ENCODE measurements around the gene SBK2. TPM values are rescaled to one million over a fixed set of nuclear protein-coding genes. Genes with fewer than 3 reads are reported as not detected.

Gene SBK2
- total RNA-seq, 1 donor from 2014 or later: 0.42 TPM

GRCh38 chr19:55549500-55550320, 12.8 kb upstream of the SBK2 start:
- Mint-ChIP-seq H3K27me3 (ENCODE audit: unreplicated experiment) (peaks cover 3% of the 10 kb centered on the region), H3K27ac (ENCODE audit: unreplicated experiment) (peak overlapping the region; percentile 88), H3K36me3 (ENCODE audit: unreplicated experiment) (no peaks in the 10 kb centered on the region), H3K4me3 (ENCODE audit: unreplicated experiment) (peak overlapping the region; percentile 67), H3K9me3 (ENCODE audit: unreplicated experiment) (peaks cover 17% of the 10 kb centered on the region), H3K4me1 (ENCODE audit: low read depth, unreplicated experiment) (peaks cover 21% of the 10 kb centered on the region)
- peak; percentile 77 for DNase-seq
- TF ChIP-seq CTCF (IDR thresholded peaks at IDR 0.05; ENCODE audit: partially characterized antibody, unreplicated experiment): no peak

GRCh38 chr19:55546822-55547614, 10.1 kb upstream of the SBK2 start:
- no peak overlapping the region for H3K4me3 Mint-ChIP-seq (ENCODE audit: unreplicated experiment)
- peaks cover 20% of the 10 kb centered on the region for H3K9me3 Mint-ChIP-seq (ENCODE audit: unreplicated experiment)
- H3K27me3 Mint-ChIP-seq (ENCODE audit: unreplicated experiment): peaks cover 3% of the 10 kb centered on the region
- no peak for DNase-seq
- peaks cover 18% of the 10 kb centered on the region for H3K4me1 Mint-ChIP-seq (ENCODE audit: low read depth, unreplicated experiment)
- no peak overlapping the region for H3K27ac Mint-ChIP-seq (ENCODE audit: unreplicated experiment)
- H3K36me3 Mint-ChIP-seq (ENCODE audit: unreplicated experiment): peaks cover 11% of the 10 kb centered on the region
- no peak for TF ChIP-seq CTCF (IDR thresholded peaks at IDR 0.05; ENCODE audit: partially characterized antibody, unreplicated experiment)

GRCh38 chr19:55546011-55546410, 9.1 kb upstream of the SBK2 start:
- peaks cover 3% of the 10 kb centered on the region for H3K27me3 Mint-ChIP-seq (ENCODE audit: unreplicated experiment)
- H3K36me3 Mint-ChIP-seq (ENCODE audit: unreplicated experiment): peaks cover 16% of the 10 kb centered on the region
- H3K4me3 Mint-ChIP-seq (ENCODE audit: unreplicated experiment): peak overlapping the region; percentile 46
- DNase-seq: no peak
- peaks cover 19% of the 10 kb centered on the region for H3K4me1 Mint-ChIP-seq (ENCODE audit: low read depth, unreplicated experiment)
- H3K27ac Mint-ChIP-seq (ENCODE audit: unreplicated experiment): peak overlapping the region; percentile 55
- peaks cover 24% of the 10 kb centered on the region for H3K9me3 Mint-ChIP-seq (ENCODE audit: unreplicated experiment)
- no peak for TF ChIP-seq CTCF (IDR thresholded peaks at IDR 0.05; ENCODE audit: partially characterized antibody, unreplicated experiment)

- no peak for TF ChIP-seq CTCF (IDR thresholded peaks at IDR 0.05; ENCODE audit: partially characterized antibody, unreplicated experiment)
- H3K36me3 Mint-ChIP-seq (ENCODE audit: unreplicated experiment): peaks cover 16% of the 10 kb centered on the region
- peaks cover 3% of the 10 kb centered on the region for H3K27me3 Mint-ChIP-seq (ENCODE audit: unreplicated experiment)
- H3K4me1 Mint-ChIP-seq (ENCODE audit: low read depth, unreplicated experiment): peaks cover 19% of the 10 kb centered on the region
- H3K9me3 Mint-ChIP-seq (ENCODE audit: unreplicated experiment): peaks cover 24% of the 10 kb centered on the region
- H3K27ac Mint-ChIP-seq (ENCODE audit: unreplicated experiment): peak within 1 kb of the TSS; percentile 73
- DNase-seq: no peak
- peak within 1 kb of the TSS; percentile 59 for H3K4me3 Mint-ChIP-seq (ENCODE audit: unreplicated experiment)
Observed at GRCh38 chr19:55545443-55545842, 8.5 kb upstream of the SBK2 start, which contains the start of gene SBK3. TSS of gene SBK3 (minus strand) at chr19:55545543. CDS start at chr19:55545543, 0 bp downstream.

Data from glutamatergic neuron (in vitro differentiated cells).